Erythroblast (primary cell): ENCODE measurements around the gene THSD7A.

Source experiments
- GATA1 ChIP-seq: IDR thresholded peaks from 2 replicates; pipeline ENCODE4 v1.6.1; 2011; ENCODE audit warnings: low read depth, mild to moderate bottlenecking, control low read depth, low read length, moderate library complexity
- POLR2A ChIP-seq: IDR thresholded peaks from 2 replicates; pipeline ENCODE4 v1.6.1; 2011; ENCODE audit warnings: mild to moderate bottlenecking, low read length

- TF ChIP-seq POLR2A: no peak
- TF ChIP-seq GATA1: no peak
These were observed 280.5 kb downstream of the THSD7A start for GRCh38 chr7:11551470-11551869.
